ENCODE measurements around the gene SYCP2L.
"Not testable (repeated sequence)": the region's sequence is repeated elsewhere in the genome, so short reads cannot be mapped to it uniquely, and the experiment has no call there.

SYCP2L gene

DNA sequence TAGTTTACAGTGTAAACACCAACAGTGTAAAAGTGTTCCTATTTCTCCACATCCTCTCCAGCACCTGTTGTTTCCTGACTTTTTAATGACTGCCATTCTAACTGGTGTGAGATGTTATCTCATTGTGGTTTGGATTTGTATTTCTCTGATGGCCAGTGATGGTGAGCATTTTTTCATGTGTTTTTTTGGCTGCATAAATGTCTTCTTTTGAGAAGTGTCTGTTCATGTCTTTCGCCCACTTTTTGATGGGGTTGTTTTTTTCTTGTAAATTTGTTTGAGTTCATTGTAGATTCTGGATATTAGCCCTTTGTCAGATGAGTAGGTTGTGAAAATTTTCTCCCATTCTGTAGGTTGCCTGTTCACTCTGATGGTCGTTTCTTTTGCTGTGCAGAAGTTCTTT lies 98.1 kb downstream of the SYCP2L start:
- H3K4me1 Mint-ChIP-seq, CTCF ChIA-PET, H3K9me3 Mint-ChIP-seq, H3K4me3 Mint-ChIP-seq, H3K36me3 Mint-ChIP-seq, H3K27me3 Mint-ChIP-seq, DNase-seq, H3K27ac Mint-ChIP-seq: not testable (repeated sequence)

DNA sequence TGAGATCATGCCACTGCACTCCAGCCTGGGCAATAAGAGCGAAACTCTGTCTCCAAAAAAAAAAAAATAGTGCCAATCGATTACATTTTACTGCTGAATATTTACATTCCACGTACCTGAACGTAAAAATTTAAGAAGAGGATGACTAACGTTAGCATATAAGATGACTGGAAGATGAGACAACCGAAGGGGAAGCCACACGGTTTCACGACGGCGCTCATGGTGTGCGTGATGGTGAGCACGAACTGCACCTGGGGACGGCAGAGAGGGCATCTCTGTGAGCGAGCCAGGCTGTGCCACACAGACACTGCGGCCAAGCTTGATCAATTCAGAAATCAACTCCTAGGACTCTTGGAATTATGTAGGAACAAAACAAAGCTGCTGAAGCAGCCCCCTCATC lies 102.7 kb downstream of the SYCP2L start:
- CTCF ChIA-PET: no interaction called here
- H3K27ac Mint-ChIP-seq: no peak overlapping the region
- no peaks in the 10 kb centered on the region for H3K36me3 Mint-ChIP-seq
- H3K9me3 Mint-ChIP-seq: no peaks in the 10 kb centered on the region
- no peak overlapping the region for H3K4me3 Mint-ChIP-seq
- no peak for DNase-seq
- no peaks in the 10 kb centered on the region for H3K4me1 Mint-ChIP-seq
- peaks cover 4% of the 10 kb centered on the region for H3K27me3 Mint-ChIP-seq

DNA sequence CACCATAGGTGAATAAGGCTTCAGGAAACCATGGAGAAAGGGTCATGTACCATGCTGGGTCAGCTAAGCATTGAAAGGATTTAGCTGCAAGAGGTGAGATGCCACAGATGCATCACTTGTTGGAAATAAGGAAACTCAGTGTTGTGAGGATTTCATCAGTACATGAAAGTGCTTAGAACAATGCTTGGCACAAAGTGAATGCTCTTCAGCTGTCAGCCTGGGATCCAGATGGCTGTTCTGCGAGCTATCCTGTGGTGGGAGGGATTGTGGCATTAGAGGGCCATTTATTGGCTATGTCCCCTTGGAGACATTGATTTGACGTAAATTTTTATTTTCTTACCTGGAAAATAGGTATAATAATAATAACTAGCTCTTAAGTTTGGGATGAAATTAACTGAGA lies 104.3 kb downstream of the SYCP2L start:
- CTCF ChIA-PET: no interaction called here
- no peak for DNase-seq
- Mint-ChIP-seq H3K4me3 (no peak overlapping the region), H3K4me1 (no peaks in the 10 kb centered on the region), H3K9me3 (no peaks in the 10 kb centered on the region), H3K27me3 (peaks cover 4% of the 10 kb centered on the region), H3K36me3 (no peaks in the 10 kb centered on the region), H3K27ac (no peak overlapping the region)

DNA sequence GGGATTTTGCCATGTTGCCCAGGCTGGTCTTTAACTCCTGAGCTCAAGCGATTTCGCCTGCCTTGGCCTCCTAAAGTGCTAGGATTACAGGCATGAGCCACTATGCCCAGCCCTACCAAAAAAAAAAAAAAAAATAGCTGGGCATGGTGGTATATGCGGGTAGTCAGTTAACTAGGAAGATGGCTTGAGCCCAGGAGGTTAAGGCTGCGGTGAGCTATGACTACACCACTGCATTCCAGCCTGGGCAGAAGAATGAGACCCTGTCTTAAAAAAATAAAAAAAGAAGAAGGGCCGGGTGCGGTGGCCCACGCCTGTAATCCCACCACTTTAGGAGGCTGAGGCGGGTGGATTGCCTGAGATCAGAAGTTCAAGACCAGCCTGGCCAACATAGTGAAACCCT lies 107.0 kb downstream of the SYCP2L start:
- no peak overlapping the region for H3K4me3 Mint-ChIP-seq
- peaks cover 4% of the 10 kb centered on the region for H3K27me3 Mint-ChIP-seq
- no peaks in the 10 kb centered on the region for H3K9me3 Mint-ChIP-seq
- CTCF ChIA-PET: no interaction called here
- no peak overlapping the region for H3K27ac Mint-ChIP-seq
- no peaks in the 10 kb centered on the region for H3K4me1 Mint-ChIP-seq
- no peak for DNase-seq
- no peaks in the 10 kb centered on the region for H3K36me3 Mint-ChIP-seq

DNA sequence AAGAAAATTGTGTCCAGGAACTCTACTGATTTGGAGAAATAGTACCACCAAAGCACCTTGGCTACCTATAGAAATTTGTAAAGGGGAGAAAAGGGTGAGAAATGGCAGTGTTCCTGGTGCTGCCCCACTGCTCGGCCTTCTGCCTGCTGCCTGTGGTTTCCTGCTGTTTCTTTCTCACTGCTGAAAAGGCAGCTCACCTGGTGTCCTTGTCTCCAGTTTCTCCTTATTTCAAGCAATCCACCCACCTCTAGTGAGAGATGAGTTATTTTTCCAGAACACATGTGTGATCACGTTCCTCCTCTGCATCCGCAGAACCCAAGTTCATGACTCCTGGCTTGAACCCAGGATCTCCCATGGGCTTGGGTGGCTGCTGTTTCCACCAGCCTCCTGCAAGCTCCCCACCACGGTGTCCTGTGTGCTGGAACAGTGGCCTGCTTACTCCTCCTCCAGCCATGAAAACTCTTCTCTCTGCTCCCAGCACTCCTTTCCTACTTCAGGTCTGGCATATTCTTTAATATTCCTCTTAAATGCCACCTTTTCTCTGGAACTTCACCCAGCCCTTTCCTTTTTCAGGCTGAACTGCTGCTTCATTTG lies 108.4 kb downstream of the SYCP2L start:
- CTCF ChIA-PET: no interaction called here
- Mint-ChIP-seq H3K27me3 (peaks cover 7% of the 10 kb centered on the region), H3K4me1 (no peaks in the 10 kb centered on the region), H3K4me3 (no peak overlapping the region), H3K36me3 (no peaks in the 10 kb centered on the region), H3K9me3 (no peaks in the 10 kb centered on the region), H3K27ac (no peak overlapping the region)
- DNase-seq: no peak

DNA sequence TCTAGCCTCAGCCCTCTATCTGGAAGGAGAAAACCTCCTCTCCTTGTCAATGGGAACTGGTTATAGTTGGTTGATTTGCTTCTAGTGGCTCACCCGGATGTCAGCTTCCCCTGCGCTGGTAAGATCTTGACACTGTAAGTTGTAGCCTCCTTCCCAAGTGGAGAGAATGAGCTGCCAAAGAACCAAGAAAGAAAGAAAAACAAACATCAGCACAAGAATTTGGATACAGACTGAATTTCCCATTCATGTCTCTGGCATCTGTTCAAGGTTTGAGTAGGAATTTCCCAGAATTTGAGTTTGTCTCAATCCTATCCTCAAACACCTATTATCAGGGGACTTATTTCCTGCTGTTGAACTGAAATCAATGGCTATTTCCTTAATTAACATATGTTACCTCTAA lies 113.1 kb downstream of the SYCP2L start:
- DNase-seq: no peak
- no peak overlapping the region for H3K4me3 Mint-ChIP-seq
- CTCF ChIA-PET: no interaction called here
- H3K9me3 Mint-ChIP-seq: no peaks in the 10 kb centered on the region
- H3K27ac Mint-ChIP-seq: no peak overlapping the region
- H3K4me1 Mint-ChIP-seq: no peaks in the 10 kb centered on the region
- peaks cover 7% of the 10 kb centered on the region for H3K27me3 Mint-ChIP-seq
- no peaks in the 10 kb centered on the region for H3K36me3 Mint-ChIP-seq

DNA sequence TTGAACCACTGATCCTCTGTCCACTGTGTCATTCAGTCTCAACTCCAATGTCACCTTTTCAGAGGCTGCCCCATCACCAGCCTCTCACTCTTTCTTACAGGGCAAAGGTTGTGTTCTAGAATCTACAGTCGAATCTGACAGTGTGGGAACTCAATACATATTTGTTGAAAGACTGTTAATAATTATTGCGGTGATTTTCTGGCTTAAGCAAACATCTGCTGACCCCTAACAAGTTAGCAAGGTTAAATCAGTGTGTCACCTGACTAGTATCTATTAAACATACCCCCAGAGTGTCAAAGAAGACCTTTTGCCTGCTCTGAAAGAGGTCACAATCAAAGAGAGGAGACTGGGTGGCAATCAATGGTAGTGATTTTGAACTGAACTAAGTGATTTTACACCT lies 115.3 kb downstream of the SYCP2L start:
- Mint-ChIP-seq H3K36me3 (no peaks in the 10 kb centered on the region), H3K9me3 (no peaks in the 10 kb centered on the region), H3K4me1 (no peaks in the 10 kb centered on the region), H3K4me3 (no peak overlapping the region), H3K27ac (no peak overlapping the region), H3K27me3 (peaks cover 7% of the 10 kb centered on the region)
- no peak for DNase-seq
- CTCF ChIA-PET: no interaction called here

DNA sequence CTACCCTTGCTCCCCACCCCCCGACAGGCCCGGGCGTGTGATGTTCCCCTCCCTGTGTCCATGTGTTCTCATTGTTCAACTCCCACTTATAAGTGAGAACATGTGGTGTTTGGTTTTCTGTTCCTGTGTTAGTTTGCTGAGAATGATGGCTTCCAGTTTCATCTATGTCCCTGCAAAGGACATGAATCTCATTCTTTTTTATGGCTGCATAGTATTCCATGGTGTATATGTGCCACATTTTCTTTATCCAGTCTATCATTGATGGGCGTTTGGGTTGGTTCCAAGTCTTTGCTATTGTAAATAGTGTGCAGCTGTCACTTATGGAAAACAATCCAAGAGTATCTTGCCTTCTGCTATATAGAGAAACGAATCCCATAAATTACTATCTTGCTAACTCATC lies 116.4 kb downstream of the SYCP2L start:
- CTCF ChIA-PET: not testable (repeated sequence)

DNA sequence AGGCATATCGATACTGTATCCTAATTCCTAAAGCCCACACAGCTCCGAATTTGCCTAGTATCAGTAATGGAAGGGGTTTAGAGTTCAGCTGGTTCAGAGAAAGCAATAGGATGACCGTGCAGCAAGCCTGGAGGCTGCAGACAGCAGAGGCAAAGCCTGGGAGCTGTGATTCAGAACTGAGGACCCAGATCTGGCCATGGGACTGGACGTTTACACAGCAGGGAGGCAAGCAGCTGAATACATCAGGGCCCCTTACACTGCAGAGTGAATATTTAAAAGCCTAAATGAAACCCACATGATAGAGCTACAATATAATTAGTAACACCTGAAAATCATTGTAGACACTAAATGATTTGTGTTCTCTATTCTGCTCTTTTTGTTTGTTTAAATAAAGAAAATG lies 119.2 kb downstream of the SYCP2L start:
- no peaks in the 10 kb centered on the region for H3K4me1 Mint-ChIP-seq
- no peaks in the 10 kb centered on the region for H3K36me3 Mint-ChIP-seq
- CTCF ChIA-PET: interaction anchor here (0.5 kb wide), 1 partner anchor 502 kb away, joined by 5 read pairs; no protein-coding TSS in a partner anchor
- peaks cover 8% of the 10 kb centered on the region for H3K27me3 Mint-ChIP-seq
- no peak for DNase-seq
- no peaks in the 10 kb centered on the region for H3K9me3 Mint-ChIP-seq
- no peak overlapping the region for H3K4me3 Mint-ChIP-seq
- H3K27ac Mint-ChIP-seq: no peak overlapping the region

More for the DNA sequence above, 116.4 kb downstream of the SYCP2L start:
- H3K9me3 Mint-ChIP-seq, H3K4me3 Mint-ChIP-seq, H3K36me3 Mint-ChIP-seq, H3K27ac Mint-ChIP-seq, DNase-seq, H3K27me3 Mint-ChIP-seq, H3K4me1 Mint-ChIP-seq: not testable (repeated sequence)

DNA sequence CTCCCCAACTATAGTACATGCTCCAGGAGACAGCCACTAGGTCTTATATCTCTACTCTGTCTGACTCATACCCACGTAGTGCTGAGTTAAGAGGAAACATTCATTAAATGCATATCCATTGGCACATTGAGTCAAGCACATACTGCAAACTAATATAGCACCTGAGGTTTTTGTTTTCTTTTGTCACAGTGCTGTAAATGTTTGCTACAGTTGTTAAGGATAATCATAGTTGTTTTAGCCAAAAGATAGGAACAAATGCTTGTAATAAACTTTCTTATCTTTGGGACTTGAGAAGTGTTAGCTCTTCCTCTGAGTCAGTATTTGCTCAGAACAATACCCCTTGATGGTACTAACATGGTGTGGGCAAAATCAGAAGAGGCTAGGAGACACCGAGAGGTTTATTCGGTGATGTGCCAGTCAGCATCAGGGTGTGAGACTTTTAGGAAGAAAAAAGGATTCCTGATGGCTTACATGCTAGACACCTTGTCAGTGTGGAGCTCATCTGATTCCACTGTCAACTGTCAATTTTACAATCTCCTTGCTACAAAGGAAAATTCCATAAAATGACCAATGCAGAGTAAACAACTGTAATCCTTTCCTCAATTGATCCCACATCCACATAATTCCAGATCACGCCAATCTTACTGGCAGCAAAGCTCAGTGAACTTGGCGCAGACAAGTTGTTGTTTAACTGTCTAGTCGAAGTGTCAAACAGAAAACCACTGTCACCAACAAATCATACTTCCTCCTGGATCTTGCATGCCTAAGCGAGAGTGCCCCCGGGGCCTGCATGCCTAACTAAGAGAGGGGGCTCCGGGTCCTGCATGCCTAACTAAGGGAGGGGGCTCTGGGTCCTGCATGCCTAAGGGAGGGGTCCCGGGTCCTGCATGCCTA lies 121.1 kb downstream of the SYCP2L start:
- peaks cover 5% of the 10 kb centered on the region for H3K27me3 Mint-ChIP-seq
- no peaks in the 10 kb centered on the region for H3K9me3 Mint-ChIP-seq
- no peak for DNase-seq
- no peak overlapping the region for H3K4me3 Mint-ChIP-seq
- H3K27ac Mint-ChIP-seq: no peak overlapping the region
- no peaks in the 10 kb centered on the region for H3K4me1 Mint-ChIP-seq
- CTCF ChIA-PET: no interaction called here
- no peaks in the 10 kb centered on the region for H3K36me3 Mint-ChIP-seq

DNA sequence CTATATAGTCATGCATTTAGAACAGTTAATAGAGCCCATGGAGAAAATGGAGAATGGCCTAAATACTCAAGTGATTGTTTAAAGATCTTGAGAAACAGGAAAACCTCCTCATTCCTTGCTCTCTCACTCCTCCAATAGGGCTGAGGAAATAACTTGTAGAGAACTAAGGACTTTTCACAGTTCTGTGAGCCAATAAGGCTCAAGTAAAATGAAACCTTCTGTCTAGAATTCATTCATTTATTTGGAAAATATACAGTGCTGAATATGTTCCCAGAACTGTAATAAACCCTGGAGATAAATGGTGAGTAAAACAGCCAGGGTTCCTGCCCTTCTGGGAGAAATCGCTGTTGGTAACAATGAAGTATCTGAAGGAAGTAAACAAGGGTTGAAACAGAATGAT lies 122.0 kb downstream of the SYCP2L start:
- H3K4me3 Mint-ChIP-seq: no peak overlapping the region
- H3K4me1 Mint-ChIP-seq: no peaks in the 10 kb centered on the region
- H3K27ac Mint-ChIP-seq: no peak overlapping the region
- DNase-seq: no peak
- no peaks in the 10 kb centered on the region for H3K36me3 Mint-ChIP-seq
- H3K27me3 Mint-ChIP-seq: peaks cover 5% of the 10 kb centered on the region
- CTCF ChIA-PET: no interaction called here
- H3K9me3 Mint-ChIP-seq: no peaks in the 10 kb centered on the region

DNA sequence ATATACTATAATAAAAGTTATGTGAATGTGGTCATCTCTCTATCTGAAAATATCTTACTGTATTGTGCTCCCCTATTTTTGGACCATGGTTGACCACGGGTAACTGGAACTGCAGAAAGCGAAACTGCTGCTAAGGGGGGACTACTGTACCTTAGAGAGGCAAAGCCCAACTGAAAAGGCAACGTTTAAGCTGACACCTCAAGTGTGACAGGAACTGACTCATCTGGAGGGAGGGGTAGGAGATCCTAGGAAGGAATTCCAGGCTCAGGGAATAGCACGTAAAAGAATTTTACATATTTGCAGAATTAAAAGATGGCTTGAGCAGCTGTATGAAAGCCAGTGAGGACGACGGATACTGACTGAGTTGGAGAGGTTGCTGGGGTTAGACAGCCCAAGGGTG lies 122.5 kb downstream of the SYCP2L start:
- Mint-ChIP-seq H3K36me3 (no peaks in the 10 kb centered on the region), H3K27me3 (peaks cover 5% of the 10 kb centered on the region), H3K27ac (no peak overlapping the region), H3K4me1 (no peaks in the 10 kb centered on the region), H3K9me3 (no peaks in the 10 kb centered on the region), H3K4me3 (no peak overlapping the region)
- DNase-seq: no peak
- CTCF ChIA-PET: no interaction called here

DNA sequence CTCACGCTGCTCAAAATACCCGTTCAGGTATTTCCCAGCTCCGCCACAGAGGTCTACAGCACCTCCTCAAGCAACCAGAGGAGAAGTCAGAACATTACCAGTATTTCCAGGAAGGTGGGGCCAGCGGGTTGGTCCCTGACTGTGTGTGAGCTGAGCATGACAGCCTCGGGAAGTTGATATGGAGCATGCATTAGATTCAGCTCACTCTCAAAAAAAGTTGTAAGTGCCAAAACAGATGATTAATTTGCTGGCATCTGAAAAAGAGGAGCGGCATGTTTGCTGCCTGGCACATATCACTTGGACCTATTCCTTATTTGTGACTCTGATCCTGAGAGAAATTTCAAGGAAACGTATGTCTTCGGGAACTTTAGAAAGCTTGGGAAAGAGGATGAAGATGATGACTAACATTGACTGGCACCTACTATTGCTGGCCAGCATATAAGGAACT lies 125.0 kb downstream of the SYCP2L start:
- no peak for DNase-seq
- Mint-ChIP-seq H3K4me1 (no peaks in the 10 kb centered on the region), H3K27ac (no peak overlapping the region), H3K9me3 (no peaks in the 10 kb centered on the region), H3K4me3 (no peak overlapping the region), H3K36me3 (no peaks in the 10 kb centered on the region), H3K27me3 (peaks cover 9% of the 10 kb centered on the region)
- CTCF ChIA-PET: no interaction called here

DNA sequence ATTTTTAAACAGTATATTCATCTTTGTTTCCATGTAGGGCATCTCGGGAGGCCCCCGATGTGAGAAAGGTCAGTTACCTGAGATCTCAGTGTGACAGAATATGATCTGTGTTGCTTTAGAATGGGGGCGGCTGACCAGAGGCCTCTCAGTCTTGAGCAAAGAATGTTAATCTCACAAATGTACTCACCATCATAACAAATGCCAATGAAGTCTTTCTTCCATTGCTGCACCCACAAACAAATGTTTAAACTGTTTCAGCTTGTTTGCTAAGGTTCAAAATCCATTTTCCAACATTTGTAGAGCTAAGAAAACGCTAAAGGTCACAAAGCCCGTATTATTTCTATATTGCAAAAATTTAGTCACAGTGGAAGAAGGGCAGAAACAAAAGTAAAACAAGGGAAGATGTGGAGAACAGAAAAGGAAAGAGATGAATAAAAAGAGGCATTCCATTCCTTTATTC lies 125.5 kb downstream of the SYCP2L start:
- H3K9me3 Mint-ChIP-seq: no peaks in the 10 kb centered on the region
- H3K4me1 Mint-ChIP-seq: no peaks in the 10 kb centered on the region
- H3K27ac Mint-ChIP-seq: no peak overlapping the region
- H3K27me3 Mint-ChIP-seq: peaks cover 9% of the 10 kb centered on the region
- no peak overlapping the region for H3K4me3 Mint-ChIP-seq
- CTCF ChIA-PET: no interaction called here
- no peak for DNase-seq
- no peaks in the 10 kb centered on the region for H3K36me3 Mint-ChIP-seq

DNA sequence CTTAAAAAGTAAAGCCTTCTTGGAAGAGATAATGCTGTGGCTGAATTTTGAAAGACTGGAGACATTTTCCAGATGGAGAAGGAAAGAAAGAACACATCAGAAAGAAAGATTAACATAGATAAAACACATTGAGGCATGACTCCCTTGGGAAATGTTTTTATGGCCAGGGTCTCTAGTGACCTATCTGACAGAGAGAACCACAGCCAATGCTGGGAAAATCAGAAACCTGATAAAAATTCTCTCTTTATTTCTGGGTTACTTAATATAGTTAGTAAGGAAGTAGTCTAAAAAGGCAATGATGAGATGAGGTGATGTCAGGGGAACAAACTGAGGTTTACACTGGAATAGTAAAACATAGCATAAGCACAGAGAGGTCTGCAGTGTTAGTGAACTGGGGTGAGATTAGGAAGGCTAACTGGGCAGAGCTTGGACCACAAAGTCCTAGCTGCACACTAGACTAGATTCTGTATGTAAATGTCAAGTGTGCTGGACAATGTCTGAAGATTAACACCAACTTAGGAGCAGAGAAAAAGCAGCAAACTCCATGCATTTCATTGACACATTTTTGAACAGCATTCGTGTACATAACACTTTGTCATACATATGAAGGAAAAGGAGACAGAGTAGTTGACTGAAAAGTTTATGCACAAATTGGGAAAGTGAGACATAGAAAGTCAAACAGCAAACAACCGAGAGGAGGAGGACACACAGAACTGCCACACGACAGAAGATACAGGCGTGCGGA lies 126.3 kb downstream of the SYCP2L start:
- no peak for DNase-seq
- H3K4me3 Mint-ChIP-seq: no peak overlapping the region
- no peaks in the 10 kb centered on the region for H3K36me3 Mint-ChIP-seq
- H3K9me3 Mint-ChIP-seq: no peaks in the 10 kb centered on the region
- CTCF ChIA-PET: no interaction called here
- peaks cover 9% of the 10 kb centered on the region for H3K27me3 Mint-ChIP-seq
- H3K4me1 Mint-ChIP-seq: no peaks in the 10 kb centered on the region
- no peak overlapping the region for H3K27ac Mint-ChIP-seq
